DMS153 (cell line): ENCODE measurements around the gene SMIM35.
A peak's percentile ranks its signal among the peaks of the same experiment; 100 is the strongest.
"Not testable (repeated sequence)": the region's sequence is repeated elsewhere in the genome, so short reads cannot be mapped to it uniquely, and the experiment has no call there.

Experiments
- DNase-seq: peaks from one replicate; lab custom pipeline; 2025; lab: John Stamatoyannopoulos, UW

Gene SMIM35

GRCh38 chr11:118080296-118080695 is 6.5 kb downstream of the SMIM35 start:
- DNase-seq = no peak

- DNase-seq = no peak
Observed at GRCh38 chr11:118079491-118079890, 7.3 kb downstream of the SMIM35 start.

GRCh38 chr11:118078911-118079411 is 7.8 kb downstream of the SMIM35 start:
- DNase-seq = no peak

- DNase-seq = peak; percentile 80
Observed at GRCh38 chr11:118076754-118077281, 9.9 kb downstream of the SMIM35 start, which contains the start of gene TMPRSS4. TSS of gene TMPRSS4 (plus strand) at chr11:118077078. CDS start at chr11:118077303, 225 bp downstream.

GRCh38 chr11:118074785-118075184 is 12.0 kb downstream of the SMIM35 start:
- no peak for DNase-seq

- DNase-seq = no peak
Observed at GRCh38 chr11:118074091-118074685, 12.6 kb downstream of the SMIM35 start.

GRCh38 chr11:118073554-118073953 is 13.2 kb downstream of the SMIM35 start:
- DNase-seq = no peak

GRCh38 chr11:118071416-118072030 is 15.2 kb downstream of the SMIM35 start:
- no peak for DNase-seq

- no peak for DNase-seq
Observed at GRCh38 chr11:118068945-118069612, 17.7 kb downstream of the SMIM35 start.

- DNase-seq = no peak
Observed at GRCh38 chr11:118068206-118068944, 18.4 kb downstream of the SMIM35 start.

- no peak for DNase-seq
Observed at GRCh38 chr11:118067006-118067405, 19.8 kb downstream of the SMIM35 start.

- no peak for DNase-seq
Observed at GRCh38 chr11:118065384-118065783, 21.4 kb downstream of the SMIM35 start.

- DNase-seq = no peak
Observed at GRCh38 chr11:118064956-118065355, 21.8 kb downstream of the SMIM35 start.

GRCh38 chr11:118062631-118063030 is 24.1 kb downstream of the SMIM35 start:
- DNase-seq = not testable (repeated sequence)

- DNase-seq = not testable (repeated sequence)
Observed at GRCh38 chr11:118062181-118062580, 24.6 kb downstream of the SMIM35 start.

GRCh38 chr11:118061586-118062125 is 25.1 kb downstream of the SMIM35 start:
- DNase-seq = no peak

- DNase-seq = no peak
Observed at GRCh38 chr11:118060869-118061268, 25.9 kb downstream of the SMIM35 start.

- DNase-seq = no peak
Observed at GRCh38 chr11:118060081-118060661, 26.6 kb downstream of the SMIM35 start.

- no peak for DNase-seq
Observed at GRCh38 chr11:118059246-118059940, 27.4 kb downstream of the SMIM35 start.

GRCh38 chr11:118058311-118059245 is 28.2 kb downstream of the SMIM35 start:
- DNase-seq = no peak
